Panc1 (cell line): ENCODE data around the gene RMI1. TPM values are rescaled to one million over a fixed set of nuclear protein-coding genes. Genes with fewer than 3 reads are reported as not detected.

ENCODE experiments used
- ATAC-seq: fragments of 200-7000 bp; cut with Tn5 transposase; 2 replicates; pipeline ENCODE4 v1.9.1; 2020; ENCODE audit warnings: mild to moderate bottlenecking, moderate library complexity
- BruUV-seq: library from RNA; stranded (reverse); fragments of 400-500 nt; replicated peaks from 2 replicates; lab custom pipeline; 2021; lab: Mats Ljungman, UMichigan
- CTCF ChIA-PET: fragments of 300-600 bp; sonication (Branson Sonifier 250); formaldehyde crosslinking; loops from one replicate; lab custom pipeline; 2022; ENCODE audit warnings: antibody characterized with exemption; lab: Charles Lee
- POLR2A ChIA-PET: fragments of 300-600 bp; sonication (Branson Sonifier 250); formaldehyde crosslinking; loops from one replicate; lab custom pipeline; 2022; ENCODE audit warnings: antibody characterized with exemption; lab: Charles Lee
- DNase-seq: peaks from one replicate; pipeline ENCODE4 v3.0.0-alpha.2; 2010; ENCODE audit warnings: low read depth, low spot score
- H3K27ac ChIP-seq: 2 replicates; pipeline ENCODE4 v1.5.1; 2011; ENCODE audit warnings: mild to moderate bottlenecking, low read length, inconsistent platforms
- H3K27me3 ChIP-seq: fragments of 200-500 bp; sonication (Bioruptor generic); 2 replicates; pipeline ENCODE4 v1.6.0; 2014; ENCODE audit warnings: low read length, inconsistent platforms; ENCODE audit not compliant: control insufficient read depth, insufficient read depth
- H3K36me3 ChIP-seq: fragments of 200-500 bp; sonication (Bioruptor generic); 2 replicates; pipeline ENCODE4 v1.5.1; 2014; ENCODE audit warnings: inconsistent platforms, mild to moderate bottlenecking, low read length, moderate library complexity; ENCODE audit not compliant: control insufficient read depth, insufficient read depth
- H3K4me1 ChIP-seq: 2 replicates; pipeline ENCODE4 v1.5.1; 2011; ENCODE audit warnings: inconsistent platforms, mild to moderate bottlenecking, low read length, moderate library complexity; ENCODE audit not compliant: control insufficient read depth, insufficient read depth
- H3K4me3 ChIP-seq, 2 experiments: 2 replicates each; pipeline ENCODE4 v1.5.1; 2011 to 2012; ENCODE audit warnings: low read depth in 2 of 2, low read length in 2 of 2, mild to moderate bottlenecking in 2 of 2, inconsistent platforms in 1 of 2, moderate library complexity in 1 of 2
- H3K9me3 ChIP-seq: fragments of 200-500 bp; sonication (Bioruptor generic); 2 replicates; pipeline ENCODE4 v1.5.1; 2014; ENCODE audit warnings: low read depth, mild to moderate bottlenecking, inconsistent platforms, low read length, moderate library complexity; ENCODE audit not compliant: control insufficient read depth, insufficient read depth
- POLR2AphosphoS5 ChIP-seq: IDR thresholded peaks from 2 replicates; pipeline ENCODE4 v1.6.1; 2012; ENCODE audit warnings: mild to moderate bottlenecking, low read depth, low read length, moderate library complexity
- SIN3A ChIP-seq: IDR thresholded peaks from 2 replicates; pipeline ENCODE4 v1.6.1; 2012; ENCODE audit warnings: low read depth, mild to moderate bottlenecking, low read length, moderate library complexity, borderline replicate concordance; ENCODE audit not compliant: insufficient read depth
- TCF7L2 ChIP-seq: IDR thresholded peaks from 2 replicates; pipeline ENCODE4 v1.6.1; 2011; ENCODE audit warnings: mild to moderate bottlenecking, low read depth, low read length, inconsistent platforms
- in situ Hi-C: cut with HindIII; loops from 2 replicates; pipeline ENCODE4 v1.10.0; 2016; ENCODE audit warnings: low sequenced_read_pairs, low pct_unique_long_range_greater_than_20kb
- intact Hi-C: fragments of 100-400 bp; cut with micrococcal nuclease; formaldehyde crosslinking; loops from one replicate; pipeline ENCODE4 v1.10.0; 2022; ENCODE audit not compliant: unreplicated experiment
- total RNA-seq: library from RNA; stranded (reverse); gene quantifications from one replicate; pipeline ENCODE4 v1.2.1, GENCODE V29; 2021; ENCODE audit not compliant: unreplicated experiment
- TF ChIP-seq, protein P1 (sequence below): fragments of 450-650 bp; IDR thresholded peaks from 2 replicates; pipeline ENCODE4 v1.5.1; 2017; ENCODE audit warnings: mild to moderate bottlenecking
- TF ChIP-seq, protein P2 (sequence below), 2 experiments: IDR thresholded peaks; 2 replicates each; pipeline ENCODE4 v1.6.1; 2011 to 2012; ENCODE audit warnings: low read depth in 2 of 2, control low read depth in 1 of 2, low read length in 1 of 2, mild to moderate bottlenecking in 1 of 2, moderate library complexity in 1 of 2; ENCODE audit not compliant: insufficient read depth in 1 of 2

Gene RMI1
- total RNA-seq, 1 experiment from 2014 or later, result 14.6 TPM

DNA sequence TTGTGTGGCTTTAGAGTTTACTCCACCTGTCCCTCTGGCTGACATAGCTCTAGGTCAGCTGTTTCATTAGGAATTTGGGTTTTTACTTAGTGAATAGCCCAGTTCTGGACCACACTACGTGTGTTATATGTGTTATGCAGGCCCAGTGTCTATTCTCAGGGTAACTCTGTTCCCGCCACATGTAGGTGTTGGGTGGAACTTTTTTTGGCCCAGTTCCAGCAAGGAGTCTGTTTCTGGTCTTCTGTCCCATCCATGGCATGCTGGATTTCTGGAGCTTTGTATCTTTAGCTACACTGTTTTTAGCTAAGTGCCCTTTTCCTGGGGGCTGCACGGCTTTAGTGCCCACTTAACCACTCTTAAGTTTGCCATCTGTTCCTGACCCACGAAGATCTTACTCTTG is 15.5 kb downstream of the RMI1 start:
- ATAC-seq (no peak), DNase-seq (no peak)
- POLR2A ChIA-PET, result no interaction called here
- H3K27me3 ChIP-seq, result no peaks in the 10 kb centered on the region
- H3K36me3 ChIP-seq, result peaks cover 5% of the 10 kb centered on the region; the same call in 1 of the 2 replicates
- CTCF ChIA-PET, result no interaction called here
- in situ Hi-C loops, result no loop called here
- intact Hi-C loops, result no loop called here
- H3K27ac ChIP-seq, result no peak overlapping the region
- TF ChIP-seq POLR2AphosphoS5 (no peak), TCF7L2 (no peak), SIN3A (no peak)
- TF ChIP-seq, protein P1, sequence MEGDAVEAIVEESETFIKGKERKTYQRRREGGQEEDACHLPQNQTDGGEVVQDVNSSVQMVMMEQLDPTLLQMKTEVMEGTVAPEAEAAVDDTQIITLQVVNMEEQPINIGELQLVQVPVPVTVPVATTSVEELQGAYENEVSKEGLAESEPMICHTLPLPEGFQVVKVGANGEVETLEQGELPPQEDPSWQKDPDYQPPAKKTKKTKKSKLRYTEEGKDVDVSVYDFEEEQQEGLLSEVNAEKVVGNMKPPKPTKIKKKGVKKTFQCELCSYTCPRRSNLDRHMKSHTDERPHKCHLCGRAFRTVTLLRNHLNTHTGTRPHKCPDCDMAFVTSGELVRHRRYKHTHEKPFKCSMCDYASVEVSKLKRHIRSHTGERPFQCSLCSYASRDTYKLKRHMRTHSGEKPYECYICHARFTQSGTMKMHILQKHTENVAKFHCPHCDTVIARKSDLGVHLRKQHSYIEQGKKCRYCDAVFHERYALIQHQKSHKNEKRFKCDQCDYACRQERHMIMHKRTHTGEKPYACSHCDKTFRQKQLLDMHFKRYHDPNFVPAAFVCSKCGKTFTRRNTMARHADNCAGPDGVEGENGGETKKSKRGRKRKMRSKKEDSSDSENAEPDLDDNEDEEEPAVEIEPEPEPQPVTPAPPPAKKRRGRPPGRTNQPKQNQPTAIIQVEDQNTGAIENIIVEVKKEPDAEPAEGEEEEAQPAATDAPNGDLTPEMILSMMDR, result no peak
- TF ChIP-seq, protein P2, sequence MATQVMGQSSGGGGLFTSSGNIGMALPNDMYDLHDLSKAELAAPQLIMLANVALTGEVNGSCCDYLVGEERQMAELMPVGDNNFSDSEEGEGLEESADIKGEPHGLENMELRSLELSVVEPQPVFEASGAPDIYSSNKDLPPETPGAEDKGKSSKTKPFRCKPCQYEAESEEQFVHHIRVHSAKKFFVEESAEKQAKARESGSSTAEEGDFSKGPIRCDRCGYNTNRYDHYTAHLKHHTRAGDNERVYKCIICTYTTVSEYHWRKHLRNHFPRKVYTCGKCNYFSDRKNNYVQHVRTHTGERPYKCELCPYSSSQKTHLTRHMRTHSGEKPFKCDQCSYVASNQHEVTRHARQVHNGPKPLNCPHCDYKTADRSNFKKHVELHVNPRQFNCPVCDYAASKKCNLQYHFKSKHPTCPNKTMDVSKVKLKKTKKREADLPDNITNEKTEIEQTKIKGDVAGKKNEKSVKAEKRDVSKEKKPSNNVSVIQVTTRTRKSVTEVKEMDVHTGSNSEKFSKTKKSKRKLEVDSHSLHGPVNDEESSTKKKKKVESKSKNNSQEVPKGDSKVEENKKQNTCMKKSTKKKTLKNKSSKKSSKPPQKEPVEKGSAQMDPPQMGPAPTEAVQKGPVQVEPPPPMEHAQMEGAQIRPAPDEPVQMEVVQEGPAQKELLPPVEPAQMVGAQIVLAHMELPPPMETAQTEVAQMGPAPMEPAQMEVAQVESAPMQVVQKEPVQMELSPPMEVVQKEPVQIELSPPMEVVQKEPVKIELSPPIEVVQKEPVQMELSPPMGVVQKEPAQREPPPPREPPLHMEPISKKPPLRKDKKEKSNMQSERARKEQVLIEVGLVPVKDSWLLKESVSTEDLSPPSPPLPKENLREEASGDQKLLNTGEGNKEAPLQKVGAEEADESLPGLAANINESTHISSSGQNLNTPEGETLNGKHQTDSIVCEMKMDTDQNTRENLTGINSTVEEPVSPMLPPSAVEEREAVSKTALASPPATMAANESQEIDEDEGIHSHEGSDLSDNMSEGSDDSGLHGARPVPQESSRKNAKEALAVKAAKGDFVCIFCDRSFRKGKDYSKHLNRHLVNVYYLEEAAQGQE (IDR thresholded peaks at IDR 0.05; ENCODE audit: insufficient read depth in 1 of 2, low read depth in 2 of 2, low read length in 1 of 2), result no peak
- H3K4me1 ChIP-seq, result no peaks in the 10 kb centered on the region
- no TSS peak for BruUV-seq
- H3K4me3 ChIP-seq, result no peak overlapping the region
- no peaks in the 10 kb centered on the region for H3K9me3 ChIP-seq

DNA sequence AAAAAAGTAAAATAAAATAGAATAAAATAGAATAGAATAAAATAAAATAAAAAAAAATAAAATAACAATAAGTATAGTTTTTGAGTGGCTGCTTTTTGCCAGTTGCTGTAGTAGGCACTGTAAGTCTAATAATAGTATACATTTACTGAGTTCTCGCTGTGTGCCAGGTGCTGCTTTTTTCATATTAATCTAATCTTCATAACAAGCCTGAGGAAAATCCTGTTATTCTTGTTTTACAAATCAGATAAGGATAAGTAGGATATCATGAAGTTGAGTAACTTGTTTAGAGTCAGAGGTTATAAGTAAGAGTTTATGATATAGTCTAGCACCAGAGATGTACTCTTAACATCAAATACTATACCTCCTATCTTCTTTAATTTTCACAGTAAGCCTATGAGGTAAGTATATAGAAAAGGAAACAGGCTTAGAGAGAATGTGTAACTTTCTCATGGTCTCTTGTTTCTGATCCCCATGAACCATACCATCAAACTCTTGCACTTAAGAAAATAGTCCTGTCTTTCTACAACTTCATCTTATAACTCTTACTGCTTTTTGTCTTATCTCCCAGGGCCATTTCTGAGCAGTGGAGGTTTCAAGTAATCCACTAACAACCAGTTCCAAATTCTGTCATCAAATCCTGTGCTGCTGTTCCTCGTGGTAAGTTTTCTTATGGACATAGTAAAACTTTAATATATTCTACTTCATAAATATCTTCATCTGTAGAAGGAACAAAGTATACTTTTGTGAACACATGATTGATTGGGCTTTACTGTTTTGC is 18.7 kb downstream of the RMI1 start:
- Histone ChIP-seq H3K27ac (no peak overlapping the region), H3K27me3 (no peaks in the 10 kb centered on the region), H3K4me1 (no peaks in the 10 kb centered on the region), H3K9me3 (no peaks in the 10 kb centered on the region), H3K36me3 (peaks cover 8% of the 10 kb centered on the region; the same call in 1 of the 2 replicates), H3K4me3 (no peak overlapping the region)
- ATAC-seq (no peak), DNase-seq (no peak)
- ChIA-PET CTCF (no interaction called here), POLR2A (no interaction called here)
- no peak for TF ChIP-seq POLR2AphosphoS5
- no peak for TF ChIP-seq SIN3A
- TF ChIP-seq TCF7L2, result no peak
- TF ChIP-seq, protein P2 (IDR thresholded peaks at IDR 0.05; ENCODE audit: insufficient read depth in 1 of 2, low read depth in 2 of 2, low read length in 1 of 2), result no peak
- TF ChIP-seq, protein P1, result no peak
- no TSS peak for BruUV-seq
- in situ Hi-C loops, result no loop called here
- intact Hi-C loops, result no loop called here
